HG02588 (cell line): ENCODE measurements around the gene CES4A.
A peak's percentile ranks its signal among the peaks of the same experiment; 100 is the strongest.
"Not testable (repeated sequence)": the region's sequence is repeated elsewhere in the genome, so short reads cannot be mapped to it uniquely, and the experiment has no call there.

Experiments
- ATAC-seq: cut with Tn5 transposase; IDR thresholded peaks from one replicate; pipeline ENCODE4 v1.9.1; 2021; ENCODE audit warnings: mild to moderate bottlenecking, moderate library complexity; ENCODE audit not compliant: unreplicated experiment

Gene CES4A

GRCh38 chr16:66983033-66983432 lies 5.4 kb upstream of the CES4A start:
- no peak for ATAC-seq

- no peak for ATAC-seq
Observed at GRCh38 chr16:66984892-66985311, 3.5 kb upstream of the CES4A start.

GRCh38 chr16:66986559-66986958 lies 1.8 kb upstream of the CES4A start:
- no peak for ATAC-seq

DNA sequence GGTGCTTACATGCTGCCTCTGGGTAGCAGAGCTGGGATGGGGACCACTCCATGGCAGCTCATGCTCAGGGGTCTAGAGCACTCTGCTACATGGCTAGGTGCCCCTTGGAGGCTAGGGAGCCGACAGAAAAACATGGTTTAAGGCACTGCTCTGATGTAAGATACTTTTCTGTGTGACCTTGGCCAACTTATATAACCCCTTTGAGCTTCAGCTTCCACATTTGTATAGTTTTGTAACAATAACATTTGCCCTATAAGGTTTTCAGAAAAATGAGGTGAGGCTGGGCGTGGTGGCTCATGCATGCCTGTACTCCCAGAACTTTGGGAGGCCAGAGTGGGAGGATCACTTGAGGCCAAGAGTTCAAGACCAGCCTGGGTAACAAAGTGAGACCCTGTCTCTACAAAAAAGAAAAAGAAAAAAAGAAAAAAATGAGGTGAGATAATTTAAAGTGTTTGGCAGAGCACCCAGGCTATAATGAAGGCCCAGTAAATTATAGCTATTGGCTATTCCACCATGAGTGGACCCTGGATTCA lies 3.2 kb downstream of the CES4A start:
- ATAC-seq, result no peak

DNA sequence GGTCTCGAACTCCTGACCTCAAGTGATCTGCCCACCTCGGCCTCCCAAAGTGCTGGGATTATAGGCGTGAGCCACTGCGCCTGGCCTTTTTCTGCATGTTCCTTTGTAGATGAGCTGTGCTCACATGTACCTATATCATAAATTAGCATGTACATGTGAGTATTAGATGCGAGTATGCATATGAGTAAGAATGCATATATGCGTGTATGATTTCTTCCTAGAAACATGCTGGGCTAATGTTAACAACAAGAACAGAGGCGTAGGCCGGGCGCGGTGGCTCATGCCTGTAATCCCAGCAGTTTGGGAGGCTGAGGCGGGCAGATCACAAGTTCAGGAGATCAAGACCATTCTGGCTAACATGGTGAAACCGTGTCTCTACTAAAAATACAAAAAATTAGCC lies 5.2 kb downstream of the CES4A start:
- not testable (repeated sequence) for ATAC-seq

DNA sequence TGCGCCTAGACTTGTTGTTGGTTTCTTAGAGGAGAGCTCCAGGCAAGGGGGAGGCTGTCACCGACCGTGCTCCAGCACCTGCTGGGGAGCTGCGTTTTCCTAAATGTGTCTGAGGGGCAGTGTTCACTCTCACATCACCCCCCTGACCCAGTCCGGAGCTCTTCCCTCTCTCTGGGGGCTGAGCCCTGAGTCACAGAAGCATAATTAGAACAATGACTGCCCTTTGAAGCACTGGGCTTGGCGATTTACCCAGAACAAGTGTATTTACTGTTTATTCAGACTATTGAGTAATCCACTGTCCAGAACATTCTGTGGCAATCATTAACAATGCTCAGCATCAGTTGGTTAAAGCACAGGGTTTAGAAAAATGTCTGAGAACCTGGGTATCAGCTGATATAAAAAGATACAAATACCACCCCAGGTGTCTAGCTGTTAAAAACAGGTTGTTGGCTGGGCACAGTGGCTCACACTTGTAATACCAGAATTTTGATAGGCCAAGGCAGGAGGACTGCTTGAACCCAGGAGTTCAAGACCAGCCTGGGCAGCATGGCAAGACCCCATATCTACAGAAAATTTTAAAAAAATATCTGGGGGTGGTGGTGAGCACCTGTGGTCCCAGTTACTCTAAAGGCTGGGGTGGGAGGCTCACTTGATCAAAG lies 8.1 kb downstream of the CES4A start:
- ATAC-seq, result no peak

DNA sequence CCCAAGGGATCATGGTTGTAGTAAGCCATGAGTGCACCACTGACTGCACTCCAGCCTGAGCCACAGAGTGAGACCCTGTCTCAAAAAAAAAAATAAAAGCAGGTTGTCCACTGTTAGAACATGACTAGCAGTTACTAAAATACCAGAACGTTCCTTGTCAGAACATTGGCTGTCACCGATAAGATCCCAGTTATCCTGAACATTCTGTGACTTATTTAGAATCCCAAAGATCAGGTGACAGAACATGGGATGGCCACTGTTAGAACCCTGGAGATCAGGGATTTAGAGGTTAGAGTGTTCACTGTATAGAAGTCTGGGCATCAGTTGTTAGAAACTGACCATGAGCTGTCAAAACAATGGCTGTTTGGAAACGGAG lies 8.6 kb downstream of the CES4A start:
- ATAC-seq, result no peak

GRCh38 chr16:67000384-67001351 lies 12.3 kb downstream of the CES4A start:
- ATAC-seq, result no peak

DNA sequence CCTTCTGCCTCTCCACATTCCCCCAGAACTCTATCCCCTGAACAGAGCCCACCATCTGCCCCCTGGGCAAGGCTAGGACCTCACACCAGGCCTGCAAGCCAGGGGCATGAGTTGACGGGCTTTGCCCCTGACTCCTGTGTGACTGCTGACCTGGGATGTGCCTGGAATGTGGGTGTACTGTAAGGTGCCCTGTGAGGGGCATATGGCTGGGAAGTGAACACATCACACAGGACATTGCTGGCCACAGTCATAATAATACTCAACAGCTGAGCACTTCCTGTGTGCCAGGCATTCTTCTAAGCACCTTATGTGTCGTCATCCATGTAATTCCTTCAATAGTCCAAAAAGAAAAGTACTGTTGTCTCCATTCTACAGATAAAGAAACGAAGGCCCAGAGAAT lies 13.3 kb downstream of the CES4A start:
- ATAC-seq, result no peak

- no peak for ATAC-seq
Observed at GRCh38 chr16:67006930-67007658, 18.7 kb downstream of the CES4A start.

DNA sequence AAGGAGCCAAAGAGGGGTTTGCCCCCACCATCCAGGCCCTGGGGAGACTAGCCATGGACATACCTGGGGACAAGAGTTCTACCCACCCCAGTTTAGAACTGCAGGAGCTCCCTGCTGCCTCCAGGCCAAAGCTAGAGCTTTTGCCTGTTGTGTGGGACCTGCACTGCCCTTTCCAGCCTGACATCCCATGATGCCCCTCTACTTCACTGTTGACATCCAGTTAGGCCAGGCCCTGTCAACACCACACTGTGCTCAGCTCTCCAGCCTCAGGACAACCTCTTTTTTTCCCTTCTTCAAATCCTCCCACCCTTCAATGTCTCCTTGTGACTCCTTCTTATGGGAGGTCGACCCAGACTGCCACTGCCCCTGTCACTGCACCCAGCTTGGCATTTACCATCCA lies 20.8 kb downstream of the CES4A start:
- ATAC-seq, result no peak

- ATAC-seq, result no peak
Observed at GRCh38 chr16:67011274-67011673, 22.9 kb downstream of the CES4A start.

GRCh38 chr16:67013233-67013822 lies 24.9 kb downstream of the CES4A start:
- ATAC-seq, result no peak

- peak; percentile 40 for ATAC-seq
Observed at GRCh38 chr16:67013823-67014633, 25.6 kb downstream of the CES4A start.

- no peak for ATAC-seq
Observed at GRCh38 chr16:67014634-67015312, 26.4 kb downstream of the CES4A start.

DNA sequence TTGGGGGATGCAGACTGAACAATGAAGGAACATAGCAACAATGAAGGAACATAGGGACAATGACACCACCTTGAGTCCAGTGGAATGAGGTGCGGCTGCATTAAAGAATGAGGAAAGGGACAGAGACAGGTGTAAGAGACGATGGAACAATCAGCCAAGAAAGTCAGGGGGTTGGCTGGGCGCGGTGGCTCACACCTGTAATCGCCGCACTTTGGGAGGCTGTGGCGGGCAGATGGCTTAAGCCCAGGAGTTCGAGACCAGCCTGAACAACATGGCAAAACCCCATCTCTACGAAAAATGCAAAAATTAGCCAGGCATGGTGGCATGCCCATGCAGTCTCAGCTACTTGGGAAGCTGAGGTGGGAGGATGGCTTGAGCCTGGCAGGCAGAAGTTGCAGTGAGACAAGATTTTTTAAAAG lies 26.9 kb downstream of the CES4A start:
- ATAC-seq, result no peak

DNA sequence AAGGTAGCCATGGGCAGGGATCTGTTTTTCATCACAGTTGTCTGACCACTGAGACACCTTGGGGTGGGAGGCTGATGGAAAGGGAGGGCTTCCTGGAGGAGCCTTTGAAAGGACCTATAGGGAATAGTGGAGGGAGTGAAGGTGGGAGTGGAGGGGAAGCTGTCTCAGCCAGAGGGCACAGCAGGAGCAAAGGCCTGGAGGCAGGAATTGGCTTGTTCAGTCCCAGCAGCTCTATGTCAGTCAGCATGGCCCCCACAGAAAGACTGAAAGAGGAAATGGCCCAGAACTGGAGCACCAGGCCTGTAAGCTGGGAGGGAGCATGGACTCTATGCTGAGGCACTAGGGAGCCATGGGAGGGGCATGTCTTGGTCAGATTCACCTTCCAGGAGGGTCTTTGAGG lies 27.8 kb downstream of the CES4A start:
- ATAC-seq, result no peak

GRCh38 chr16:67016681-67017420 lies 28.5 kb downstream of the CES4A start:
- no peak for ATAC-seq

DNA sequence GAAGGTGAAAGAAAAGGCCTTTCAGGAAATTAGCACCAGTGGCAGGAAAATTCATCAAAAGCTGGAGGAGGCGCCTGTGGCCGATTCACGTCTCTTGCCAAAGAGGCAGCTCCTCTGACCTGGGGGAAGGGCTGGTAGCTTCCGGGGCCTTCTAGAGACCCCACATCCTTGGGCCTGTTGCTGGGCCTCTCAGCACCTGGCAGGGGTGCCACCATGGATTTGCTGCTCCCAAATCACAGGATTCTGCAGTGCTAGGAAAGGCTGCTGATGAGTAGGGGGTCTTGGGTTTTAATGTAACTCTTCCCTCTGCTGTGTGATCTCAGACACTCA lies 29.0 kb downstream of the CES4A start:
- no peak for ATAC-seq
